Measurements from ENCODE around the gene EHF. TPM values are rescaled to one million over a fixed set of nuclear protein-coding genes. Genes with fewer than 3 reads are reported as not detected.

EHF gene
- total RNA-seq, 2 experiments from 2014 or later: not detected

DNA sequence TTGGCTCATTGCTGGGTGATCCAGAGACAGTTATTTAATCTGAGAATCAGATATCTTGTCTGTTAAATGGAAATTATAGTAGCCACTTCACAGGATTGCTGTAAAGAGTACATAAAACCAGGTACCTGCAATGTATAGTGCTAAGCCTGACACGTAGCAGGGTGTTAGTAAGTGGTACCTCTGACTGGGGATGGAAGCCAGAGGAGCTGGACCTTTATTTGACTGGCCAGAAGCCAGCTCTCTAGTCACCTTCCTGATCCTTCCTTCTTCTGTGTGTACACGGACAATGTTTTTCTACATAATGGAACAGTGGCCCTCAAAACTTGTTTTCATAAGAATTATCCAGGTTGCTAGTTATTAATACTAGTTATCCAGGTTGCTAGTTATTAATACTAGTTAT is 25.5 kb upstream of the EHF start:
- peaks cover 6% of the 10 kb centered on the region for H3K36me3 Mint-ChIP-seq
- H3K27ac Mint-ChIP-seq: no peak overlapping the region
- peaks cover 14% of the 10 kb centered on the region for H3K9me3 Mint-ChIP-seq
- H3K4me1 Mint-ChIP-seq: peaks cover 10% of the 10 kb centered on the region
- no peak overlapping the region for H3K4me3 Mint-ChIP-seq
- no peak for DNase-seq
- H3K27me3 Mint-ChIP-seq: peaks cover 33% of the 10 kb centered on the region

DNA sequence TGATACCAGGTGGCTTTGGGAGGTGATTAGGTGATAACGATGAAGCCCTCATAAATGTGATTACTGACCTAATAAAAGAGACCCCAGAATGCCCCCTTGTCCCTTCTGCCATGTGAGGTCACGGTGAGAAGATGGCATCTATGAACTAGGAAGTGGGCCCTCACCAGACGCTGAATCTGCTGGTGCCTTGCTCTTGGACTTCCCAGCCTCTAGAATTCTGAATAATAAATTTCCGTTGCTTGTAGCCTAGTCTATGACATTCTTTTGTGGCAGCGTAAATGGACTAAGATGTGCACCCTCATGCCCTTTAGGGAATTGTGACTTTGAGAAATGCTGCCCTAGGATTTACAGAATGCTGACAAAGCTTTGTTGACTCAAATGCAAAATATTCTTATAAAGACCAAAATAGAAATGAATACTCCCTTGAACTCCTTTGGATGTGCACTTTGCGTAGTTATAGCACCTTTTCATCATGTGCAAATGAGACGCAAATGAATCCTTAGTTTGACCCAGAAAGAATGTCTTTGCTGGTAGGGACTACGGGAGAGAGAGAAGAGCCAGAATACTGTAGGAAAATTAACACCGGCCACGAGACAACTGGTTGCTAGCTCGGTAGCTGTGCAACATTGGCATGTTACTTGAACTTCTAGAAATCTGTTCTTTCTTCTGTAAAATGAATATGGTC is 24.8 kb upstream of the EHF start:
- H3K27ac Mint-ChIP-seq: no peak overlapping the region
- H3K9me3 Mint-ChIP-seq: peaks cover 14% of the 10 kb centered on the region
- H3K27me3 Mint-ChIP-seq: peaks cover 33% of the 10 kb centered on the region
- peaks cover 10% of the 10 kb centered on the region for H3K4me1 Mint-ChIP-seq
- peaks cover 6% of the 10 kb centered on the region for H3K36me3 Mint-ChIP-seq
- no peak for DNase-seq
- H3K4me3 Mint-ChIP-seq: no peak overlapping the region

DNA sequence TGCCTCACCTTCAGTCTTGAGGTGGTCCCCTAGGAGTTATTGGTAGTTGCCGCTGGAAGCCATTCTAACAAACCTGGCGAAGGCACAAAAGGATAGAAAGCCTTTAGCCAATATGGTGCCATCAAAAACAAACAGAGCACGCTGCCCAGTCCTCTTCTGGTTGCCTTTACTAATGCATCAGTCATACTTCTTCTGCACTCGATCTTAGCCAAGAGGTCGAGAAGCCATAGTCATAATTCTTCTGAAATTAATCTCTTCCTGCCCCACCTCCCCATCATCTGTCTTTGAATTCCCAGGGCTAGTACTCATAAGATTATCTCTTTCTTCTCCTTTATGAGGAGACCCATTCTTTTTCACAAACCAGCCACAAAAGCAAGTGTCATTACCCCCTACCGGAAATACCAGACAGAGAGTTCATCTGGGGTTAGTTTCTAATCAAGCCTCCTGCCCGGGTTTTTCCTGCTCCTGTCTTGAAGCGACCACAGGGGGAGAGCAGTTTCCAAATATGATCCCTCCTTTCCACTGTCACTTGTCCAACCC is 21.4 kb upstream of the EHF start:
- Mint-ChIP-seq H3K27me3 (peaks cover 20% of the 10 kb centered on the region), H3K4me3 (no peak overlapping the region), H3K27ac (no peak overlapping the region), H3K4me1 (peaks cover 10% of the 10 kb centered on the region), H3K9me3 (peaks cover 3% of the 10 kb centered on the region), H3K36me3 (no peaks in the 10 kb centered on the region)
- no peak for DNase-seq

DNA sequence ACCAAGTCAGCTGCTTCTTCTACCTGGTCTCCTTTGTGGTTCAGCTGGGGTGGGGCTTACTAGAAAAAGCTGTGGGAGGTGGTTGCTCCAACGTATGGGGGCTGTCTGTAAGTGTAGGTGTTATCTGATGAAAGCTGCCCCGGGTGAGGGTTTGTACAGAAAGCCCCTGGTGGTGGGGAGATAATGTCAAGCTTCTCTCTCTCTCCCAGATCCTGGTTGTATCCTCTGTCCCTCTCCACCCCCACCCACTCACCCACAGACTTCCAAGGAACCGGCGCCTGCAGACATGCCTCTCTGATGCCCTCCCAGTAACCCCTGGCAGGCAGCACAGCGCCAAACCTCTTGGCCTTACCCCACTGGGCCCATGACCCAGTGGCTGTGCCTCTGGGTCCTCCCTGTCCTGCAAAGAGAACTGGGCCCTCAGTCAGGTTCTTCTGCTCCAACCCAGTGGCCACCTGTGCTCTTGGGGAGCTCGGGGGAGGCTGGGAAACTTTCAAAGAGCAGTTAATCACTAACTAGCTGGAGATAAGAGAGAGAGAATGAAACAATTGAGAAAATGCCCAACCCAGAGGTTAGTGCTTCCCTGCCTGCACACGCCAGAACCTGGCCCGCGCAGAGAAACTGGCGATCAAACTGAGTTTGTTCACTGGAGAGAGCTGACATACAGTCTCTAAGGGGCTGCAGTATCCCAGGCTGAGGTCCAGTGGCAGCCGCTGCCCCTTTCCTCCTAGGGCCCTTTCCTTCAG is 20.4 kb upstream of the EHF start:
- H3K9me3 Mint-ChIP-seq: peaks cover 3% of the 10 kb centered on the region
- peaks cover 16% of the 10 kb centered on the region for H3K27me3 Mint-ChIP-seq
- H3K4me1 Mint-ChIP-seq: peaks cover 10% of the 10 kb centered on the region
- no peak overlapping the region for H3K4me3 Mint-ChIP-seq
- H3K27ac Mint-ChIP-seq: no peak overlapping the region
- no peaks in the 10 kb centered on the region for H3K36me3 Mint-ChIP-seq
- DNase-seq: no peak

DNA sequence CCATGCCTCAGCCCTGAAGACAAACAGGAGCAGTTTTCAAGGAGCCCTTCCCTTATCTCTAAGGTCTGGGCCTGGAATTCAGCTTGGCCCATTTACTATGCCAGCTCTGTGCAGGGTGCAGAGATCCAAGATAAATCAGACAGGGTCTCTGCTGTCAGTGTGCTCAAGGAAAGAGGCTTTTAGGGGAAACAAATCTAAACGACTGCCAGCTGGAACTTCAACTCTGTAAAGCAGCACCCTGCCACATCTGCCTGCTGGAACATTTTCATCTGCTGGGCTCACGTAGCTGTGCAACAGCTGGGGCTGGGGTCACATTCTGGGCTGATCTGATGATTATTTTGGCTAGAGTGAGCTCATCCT is 19.8 kb upstream of the EHF start:
- H3K4me3 Mint-ChIP-seq: no peak overlapping the region
- peaks cover 10% of the 10 kb centered on the region for H3K4me1 Mint-ChIP-seq
- no peaks in the 10 kb centered on the region for H3K36me3 Mint-ChIP-seq
- H3K27me3 Mint-ChIP-seq: peaks cover 11% of the 10 kb centered on the region
- peaks cover 2% of the 10 kb centered on the region for H3K9me3 Mint-ChIP-seq
- DNase-seq: no peak
- H3K27ac Mint-ChIP-seq: no peak overlapping the region

DNA sequence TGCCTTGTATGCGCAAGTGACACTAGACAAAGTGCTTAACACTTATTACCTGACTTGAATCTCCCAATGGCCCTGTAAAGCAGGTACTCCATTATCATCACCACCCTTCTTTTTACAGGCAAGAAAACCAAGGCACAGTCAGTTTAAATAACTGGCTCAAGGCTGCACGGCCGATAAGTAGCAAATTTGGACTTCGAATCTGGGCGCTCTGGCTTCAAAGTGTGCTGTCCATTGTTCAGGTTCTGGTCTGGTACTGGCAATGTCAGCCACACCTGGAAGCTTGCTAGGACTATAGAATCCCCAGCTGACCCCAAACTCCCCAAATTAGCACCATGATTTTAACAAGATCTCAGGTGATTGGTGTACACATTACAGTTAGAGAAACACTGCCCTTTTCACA is 19.3 kb upstream of the EHF start:
- DNase-seq: no peak
- Mint-ChIP-seq H3K4me1 (peaks cover 10% of the 10 kb centered on the region), H3K27me3 (peaks cover 9% of the 10 kb centered on the region), H3K27ac (no peak overlapping the region), H3K9me3 (no peaks in the 10 kb centered on the region), H3K4me3 (no peak overlapping the region), H3K36me3 (no peaks in the 10 kb centered on the region)

DNA sequence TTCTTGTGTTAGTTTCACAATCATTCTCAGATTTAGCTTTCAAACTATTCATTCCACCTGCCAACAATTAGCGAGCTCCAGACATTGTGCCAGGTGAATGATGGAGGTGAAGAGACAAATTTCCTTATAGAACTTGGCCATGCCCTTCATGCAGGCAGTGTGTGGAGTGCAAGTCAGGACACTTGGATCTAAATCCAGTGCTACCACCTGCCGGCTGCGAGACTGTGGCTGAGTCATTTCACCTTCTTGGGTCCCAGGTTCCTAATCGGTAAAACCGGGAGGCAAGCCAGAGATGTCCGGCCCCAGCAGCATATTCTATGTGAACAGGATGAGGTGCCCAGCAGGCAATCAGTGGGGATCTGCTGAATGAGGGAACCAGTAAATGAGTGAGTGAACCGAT is 18.6 kb upstream of the EHF start:
- Mint-ChIP-seq H3K9me3 (no peaks in the 10 kb centered on the region), H3K27me3 (peaks cover 9% of the 10 kb centered on the region), H3K4me1 (peaks cover 10% of the 10 kb centered on the region), H3K27ac (no peak overlapping the region), H3K4me3 (no peak overlapping the region), H3K36me3 (no peaks in the 10 kb centered on the region)
- no peak for DNase-seq

DNA sequence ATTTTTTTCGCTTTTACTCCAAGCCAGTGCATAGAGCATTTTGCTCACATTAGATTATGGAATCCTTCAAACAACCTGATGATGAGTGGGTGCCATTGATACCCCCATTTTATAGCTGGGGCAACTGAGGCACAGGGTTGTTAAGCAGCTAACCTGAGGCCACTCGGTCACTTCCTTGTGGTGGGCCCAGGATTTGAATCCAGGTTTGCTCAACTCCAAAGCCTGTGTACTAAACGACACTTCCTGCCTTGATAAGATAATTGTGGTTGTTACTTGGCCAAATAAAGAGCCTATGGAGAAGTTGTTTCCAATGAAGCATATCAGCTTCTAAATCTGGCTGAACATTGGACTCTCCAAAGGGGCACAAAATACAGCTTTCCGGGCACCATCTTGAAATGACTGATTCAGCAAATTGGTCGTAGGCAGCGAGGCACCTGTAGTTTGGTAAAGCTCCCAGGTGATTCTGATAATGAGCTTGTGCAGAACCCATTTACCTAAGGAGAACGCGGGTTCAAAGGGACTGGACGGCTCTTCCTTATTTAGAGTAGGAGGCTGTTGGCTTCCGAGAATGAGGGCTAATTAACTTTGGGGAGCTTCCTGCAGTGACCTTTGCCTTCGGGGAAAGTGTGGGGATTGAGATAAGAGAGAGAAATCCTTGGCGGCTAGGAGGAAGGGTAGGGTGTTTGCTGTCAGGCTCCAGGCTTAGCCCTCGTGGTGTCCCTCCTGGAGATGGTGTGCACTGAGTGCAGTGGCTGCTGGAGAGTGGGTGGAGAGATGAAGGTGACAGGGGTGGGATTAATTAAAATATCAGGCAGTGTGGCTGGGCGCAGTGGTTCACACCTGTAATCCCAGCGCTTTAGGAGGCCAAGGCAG is 17.5 kb upstream of the EHF start:
- Mint-ChIP-seq H3K4me1 (peaks cover 10% of the 10 kb centered on the region), H3K36me3 (no peaks in the 10 kb centered on the region), H3K4me3 (no peak overlapping the region), H3K27ac (no peak overlapping the region), H3K27me3 (peaks cover 9% of the 10 kb centered on the region), H3K9me3 (no peaks in the 10 kb centered on the region)
- DNase-seq: no peak

DNA sequence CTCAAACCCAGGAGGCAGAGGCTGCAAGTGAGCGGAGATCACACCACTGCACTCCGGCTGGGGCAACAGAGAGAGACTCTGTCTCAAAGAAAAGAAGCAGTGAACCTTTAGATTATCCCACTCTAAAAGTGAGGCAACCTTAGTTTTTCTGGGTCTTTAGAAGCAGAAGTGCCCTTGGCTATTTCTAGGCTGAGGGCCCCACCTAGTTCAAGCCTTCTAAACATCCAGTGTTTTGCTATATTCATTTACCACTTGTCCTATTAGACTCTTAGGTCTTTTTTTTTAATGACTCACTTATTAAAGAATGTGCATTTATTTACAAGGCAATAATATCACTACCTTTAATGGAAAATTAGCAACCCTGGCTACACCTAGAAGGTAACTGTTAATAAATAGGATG is 16.7 kb upstream of the EHF start:
- Mint-ChIP-seq H3K4me1 (peaks cover 10% of the 10 kb centered on the region), H3K36me3 (no peaks in the 10 kb centered on the region), H3K4me3 (no peak overlapping the region), H3K27me3 (peaks cover 9% of the 10 kb centered on the region), H3K27ac (no peak overlapping the region), H3K9me3 (no peaks in the 10 kb centered on the region)
- DNase-seq: no peak

DNA sequence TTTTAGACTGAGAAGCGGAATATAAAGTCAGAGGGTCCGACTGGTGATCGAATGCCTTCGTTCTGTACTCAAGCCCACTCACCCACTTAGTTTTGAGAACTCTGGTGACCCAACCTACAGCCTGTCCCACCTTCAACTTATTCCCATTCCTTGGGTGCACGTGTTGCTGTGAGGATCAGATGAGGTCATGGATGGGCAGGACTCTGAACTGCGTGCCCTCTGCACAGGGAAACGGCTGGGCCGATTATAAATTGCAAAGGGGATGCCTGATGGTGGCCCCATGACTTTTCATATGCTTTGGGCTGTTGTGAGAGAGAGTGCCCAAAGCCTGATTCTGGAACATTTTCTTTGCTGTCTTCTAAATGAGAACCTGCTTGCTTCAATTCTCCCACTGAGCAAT is 16.0 kb upstream of the EHF start:
- Mint-ChIP-seq H3K36me3 (no peaks in the 10 kb centered on the region), H3K27me3 (peaks cover 6% of the 10 kb centered on the region), H3K4me1 (peaks cover 4% of the 10 kb centered on the region), H3K4me3 (no peak overlapping the region), H3K9me3 (no peaks in the 10 kb centered on the region), H3K27ac (no peak overlapping the region)
- no peak for DNase-seq

DNA sequence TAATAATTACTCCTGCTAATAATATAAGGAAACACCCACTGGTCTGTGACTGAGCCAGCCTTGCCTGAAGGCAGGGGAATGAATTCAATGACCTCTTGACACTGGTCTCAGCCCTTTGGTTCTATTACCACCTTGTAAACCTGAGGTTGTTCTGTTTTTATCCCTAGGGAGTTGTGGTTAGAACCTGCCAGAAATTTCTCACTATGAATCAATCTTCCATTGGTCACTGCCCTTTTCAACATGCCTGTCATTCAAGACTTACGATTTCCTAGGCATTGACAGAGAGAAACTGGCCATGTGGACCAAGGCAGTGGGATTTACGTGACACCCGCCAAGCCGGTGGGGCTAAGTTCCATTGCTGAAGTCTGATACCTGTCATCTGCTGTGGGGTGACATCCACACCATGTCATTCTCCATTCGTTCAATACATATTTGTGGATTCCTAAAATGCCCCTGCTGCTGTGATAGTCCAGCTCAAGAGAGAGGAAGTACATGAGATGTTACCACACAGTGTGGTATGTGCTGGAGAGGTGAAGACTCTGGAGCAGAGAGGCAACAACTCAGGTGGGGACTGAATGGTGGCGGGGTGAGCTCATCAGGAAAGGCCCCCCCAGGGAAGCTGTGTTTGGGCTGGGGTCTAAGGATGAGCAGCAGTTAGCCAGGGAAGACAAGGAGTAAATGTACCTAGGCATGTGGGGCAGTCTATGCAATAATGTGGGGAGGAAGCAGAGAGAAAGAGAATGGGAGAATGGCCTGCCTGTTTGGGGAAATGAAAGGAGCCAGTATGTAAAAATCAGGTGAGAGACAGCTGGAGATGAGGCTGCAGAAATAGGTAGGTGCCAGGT is 15.2 kb upstream of the EHF start:
- Mint-ChIP-seq H3K4me3 (no peak overlapping the region), H3K9me3 (no peaks in the 10 kb centered on the region), H3K4me1 (no peaks in the 10 kb centered on the region), H3K27me3 (peaks cover 7% of the 10 kb centered on the region), H3K27ac (no peak overlapping the region), H3K36me3 (no peaks in the 10 kb centered on the region)
- DNase-seq: no peak

DNA sequence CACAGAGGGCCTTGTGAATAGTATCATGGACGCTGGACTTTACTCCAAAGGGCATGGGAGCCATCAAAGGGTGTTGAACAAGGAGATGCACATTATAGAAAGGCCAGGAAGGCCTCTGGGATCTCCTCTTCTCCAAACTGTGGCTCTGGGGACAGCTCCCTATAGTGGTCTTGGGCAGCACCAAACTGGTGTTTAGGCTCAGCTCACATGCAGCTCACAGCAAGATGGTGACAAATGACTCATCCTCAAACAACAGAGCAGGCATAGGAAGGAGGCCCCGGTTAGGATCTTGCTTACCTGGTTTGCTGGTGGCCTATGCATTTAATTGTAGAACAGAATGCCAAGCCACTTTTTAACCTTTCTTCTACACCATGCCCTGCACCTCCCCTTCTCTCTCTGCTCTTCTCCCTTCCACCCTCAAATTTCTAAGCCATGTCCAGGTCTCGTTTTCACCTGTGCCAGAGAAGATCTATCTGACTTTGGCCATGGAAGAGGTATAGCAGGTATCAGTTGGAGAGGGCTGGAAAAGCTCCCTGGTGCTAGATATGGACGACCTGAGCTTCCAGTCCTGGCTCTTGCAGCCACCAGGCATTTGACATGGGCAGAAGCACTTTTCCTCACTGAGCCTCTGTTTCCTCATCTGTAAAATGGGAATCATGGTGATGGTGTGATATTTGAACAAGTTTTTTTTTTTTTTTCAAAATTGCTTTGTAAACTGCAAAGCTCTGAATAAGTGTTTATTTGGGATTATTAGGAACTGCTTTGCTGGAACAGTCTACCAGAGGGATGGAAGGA is 14.4 kb upstream of the EHF start:
- no peaks in the 10 kb centered on the region for H3K9me3 Mint-ChIP-seq
- no peak overlapping the region for H3K4me3 Mint-ChIP-seq
- no peak overlapping the region for H3K27ac Mint-ChIP-seq
- peaks cover 14% of the 10 kb centered on the region for H3K27me3 Mint-ChIP-seq
- peaks cover under 1% of the 10 kb centered on the region for H3K4me1 Mint-ChIP-seq
- no peaks in the 10 kb centered on the region for H3K36me3 Mint-ChIP-seq
- no peak for DNase-seq

DNA sequence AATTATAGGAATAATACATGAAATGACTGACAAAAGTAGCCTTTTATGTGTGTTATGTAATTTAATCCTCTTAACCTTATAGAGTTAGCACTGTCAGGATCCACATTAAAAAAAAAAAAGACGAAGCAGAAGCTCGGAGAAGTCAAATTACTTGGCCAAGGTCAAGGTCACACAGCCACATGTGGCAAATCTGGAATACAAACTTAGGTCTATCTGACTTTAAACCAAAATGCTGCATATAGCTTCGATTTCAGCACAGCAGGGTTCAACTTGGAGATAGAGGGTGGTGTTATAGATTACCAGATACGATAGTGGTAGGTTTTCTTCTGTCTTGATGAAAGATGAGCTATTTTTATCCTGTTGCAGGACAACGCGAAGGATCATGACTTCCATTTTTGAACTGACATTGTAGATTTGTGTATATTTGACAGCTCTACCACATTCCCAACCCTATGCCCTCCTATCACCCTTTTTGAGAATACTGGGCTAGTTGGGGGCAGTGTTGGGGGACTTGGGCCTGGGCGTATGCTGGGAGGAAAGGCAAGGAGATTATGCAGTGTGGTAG is 11.6 kb upstream of the EHF start:
- H3K4me3 Mint-ChIP-seq: no peak overlapping the region
- no peaks in the 10 kb centered on the region for H3K36me3 Mint-ChIP-seq

More for the DNA sequence above, 11.6 kb upstream of the EHF start:
- Mint-ChIP-seq H3K27ac (no peak overlapping the region), H3K27me3 (peaks cover 15% of the 10 kb centered on the region), H3K9me3 (no peaks in the 10 kb centered on the region), H3K4me1 (peaks cover 14% of the 10 kb centered on the region)
- DNase-seq: no peak
